Breast epithelium (tissue), 4 donors: ENCODE data around the gene NFIC. TPM values are rescaled to one million over a fixed set of nuclear protein-coding genes. Genes with fewer than 3 reads are reported as not detected.
A peak's percentile ranks its signal among the peaks of the same experiment; 100 is the strongest.

Source experiments
- DNase-seq, 2 donors: peaks; one replicate each; pipeline ENCODE4 v3.0.0-alpha.2; 2019; ENCODE audit warnings: low spot score in 2 of 2
- H3K27ac ChIP-seq, 2 donors: fragments of 200-600 bp; sonication (generic) in 1 of 2; one replicate each; pipeline ENCODE4 v1.5.1; 2016 to 2019; ENCODE audit warnings: mild to moderate bottlenecking in 1 of 2
- H3K27me3 ChIP-seq, 2 donors: fragments of 200-600 bp; sonication (generic) in 1 of 2; one replicate each; pipeline versions ENCODE4 v1.5.1 to v1.6.0; 2017 to 2019; ENCODE audit warnings: control low read depth in 1 of 2, mild to moderate bottlenecking in 1 of 2
- H3K36me3 ChIP-seq: fragments of 200-600 bp; one replicate; pipeline ENCODE4 v1.5.1; 2019
- H3K4me1 ChIP-seq, 2 donors: fragments of 200-600 bp; sonication (generic); one replicate each; pipeline ENCODE4 v1.5.1; 2016 to 2019; ENCODE audit warnings: control low read depth in 1 of 2
- H3K4me3 ChIP-seq, 3 donors: fragments of 200-600 bp; sonication (generic); 1 replicate in 2 of 3; 2 replicates in 1 of 3; pipeline ENCODE4 v1.5.1; 2016 to 2019; ENCODE audit warnings: mild to moderate bottlenecking in 3 of 3, moderate library complexity in 2 of 3
- H3K9me3 ChIP-seq, 2 donors: fragments of 200-600 bp; sonication (generic) in 1 of 2; one replicate each; pipeline ENCODE4 v1.5.1; 2016 to 2019; ENCODE audit warnings: control low read depth in 1 of 2
- POLR2A ChIP-seq: fragments of 450-650 bp; IDR thresholded peaks from one replicate; pipeline ENCODE4 v1.6.1; 2016; ENCODE audit warnings: antibody characterized with exemption, mild to moderate bottlenecking, moderate library complexity
- POLR2AphosphoS5 ChIP-seq, 3 donors: sonication (generic); formaldehyde crosslinking; IDR thresholded peaks; one replicate each; pipeline ENCODE4 v1.6.1; 2017; ENCODE audit warnings: antibody characterized with exemption in 3 of 3
- intact Hi-C: fragments of 100-400 bp; cut with DNase I; formaldehyde crosslinking; loops from one replicate; pipeline ENCODE4 v1.15.1; 2023; ENCODE audit warnings: low total_unique reads
- total RNA-seq, 3 donors: library from RNA; depleted of rRNA; stranded (reverse); fragments of >200 nt; gene quantifications; one replicate each; pipeline ENCODE4 v1.1.0, GENCODE V29; 2016
- TF ChIP-seq, protein P1 (sequence below), 3 donors: fragments of 450-650 bp; IDR thresholded peaks; one replicate each; pipeline ENCODE4 v1.5.1; 2016 to 2017; ENCODE audit warnings: antibody characterized with exemption in 3 of 3, mild to moderate bottlenecking in 3 of 3, moderate library complexity in 3 of 3

NFIC gene
- total RNA-seq, 3 donors from 2014 or later, result 48.9 to 97.8 (median 73.1) TPM

DNA sequence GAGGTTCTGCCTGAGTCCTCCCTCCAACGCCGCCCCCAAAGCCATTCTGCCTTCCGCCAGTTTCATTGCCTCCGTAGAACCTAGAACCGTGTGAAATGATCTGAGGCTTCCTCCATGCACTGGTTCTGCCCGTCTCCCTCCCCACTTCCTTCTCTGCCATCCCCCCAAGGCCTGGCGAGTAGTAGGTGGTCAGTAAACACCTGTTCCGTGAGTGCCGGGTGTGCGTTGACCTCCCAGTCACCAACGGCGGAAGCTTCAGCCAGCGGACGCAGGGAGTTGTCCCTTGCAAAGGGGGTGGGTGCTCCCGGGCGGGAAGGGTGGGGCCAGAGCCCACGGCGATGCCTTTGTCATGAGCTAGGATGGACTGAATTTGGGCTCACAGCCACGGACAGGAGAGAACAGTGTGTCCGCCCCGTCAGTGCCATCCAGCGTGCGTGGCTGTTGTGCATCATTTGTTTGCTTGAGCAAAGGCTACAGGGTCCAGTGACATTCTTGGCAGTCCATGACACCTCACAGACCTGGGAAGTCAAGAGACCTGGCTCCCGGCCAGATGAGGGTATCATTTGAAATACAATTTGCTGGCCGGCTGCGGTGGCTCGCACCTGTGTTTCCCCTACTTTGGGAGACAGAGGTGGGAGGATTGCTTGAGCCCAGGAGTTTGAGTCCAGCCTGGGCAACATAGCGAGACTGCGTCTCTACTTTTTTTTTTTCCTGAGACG is 43.1 kb downstream of the NFIC start:
- TF ChIP-seq POLR2A (no peak), POLR2AphosphoS5 (IDR thresholded peaks at IDR 0.05) (peak in 2 of 3 donors; percentile 39 to 52)
- Histone ChIP-seq H3K36me3 (no peaks in the 10 kb centered on the region), H3K27ac (peak overlapping the region; percentile 92 to 100), H3K9me3 (no peaks in the 10 kb centered on the region), H3K4me1 (peaks cover 15 to 24% of the 10 kb centered on the region in 2 donors), H3K27me3 (no peaks in the 10 kb centered on the region), H3K4me3 (peak overlapping the region; percentile 13 to 56 (median 40))
- intact Hi-C loops, result no loop called here
- DNase-seq, result peak; percentile 84 to 85

DNA sequence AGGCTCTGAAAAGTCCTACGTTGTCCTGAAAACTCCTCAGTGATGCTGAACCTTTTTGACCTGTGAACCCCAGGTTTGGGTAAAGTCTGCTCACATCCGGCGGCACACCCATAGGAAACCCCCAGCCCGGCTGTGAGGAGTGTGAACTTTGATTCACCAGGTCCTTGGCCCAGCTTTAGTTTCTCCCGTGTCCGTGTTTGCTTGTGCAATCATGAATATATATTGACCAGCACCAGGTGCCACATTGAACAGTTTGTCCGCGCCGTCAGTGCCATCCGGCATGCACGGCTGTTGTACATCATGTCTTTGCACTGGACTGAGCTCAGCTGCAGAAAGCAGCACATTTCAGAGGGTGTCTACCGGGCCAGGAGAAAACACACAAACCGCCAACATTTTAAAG is 45.3 kb downstream of the NFIC start:
- H3K4me1 ChIP-seq, result peaks cover 12 to 20% of the 10 kb centered on the region in 2 donors
- no peak overlapping the region for H3K4me3 ChIP-seq
- TF ChIP-seq POLR2AphosphoS5 (IDR thresholded peaks at IDR 0.05) (no peak), POLR2A (no peak)
- TF ChIP-seq, protein P1, sequence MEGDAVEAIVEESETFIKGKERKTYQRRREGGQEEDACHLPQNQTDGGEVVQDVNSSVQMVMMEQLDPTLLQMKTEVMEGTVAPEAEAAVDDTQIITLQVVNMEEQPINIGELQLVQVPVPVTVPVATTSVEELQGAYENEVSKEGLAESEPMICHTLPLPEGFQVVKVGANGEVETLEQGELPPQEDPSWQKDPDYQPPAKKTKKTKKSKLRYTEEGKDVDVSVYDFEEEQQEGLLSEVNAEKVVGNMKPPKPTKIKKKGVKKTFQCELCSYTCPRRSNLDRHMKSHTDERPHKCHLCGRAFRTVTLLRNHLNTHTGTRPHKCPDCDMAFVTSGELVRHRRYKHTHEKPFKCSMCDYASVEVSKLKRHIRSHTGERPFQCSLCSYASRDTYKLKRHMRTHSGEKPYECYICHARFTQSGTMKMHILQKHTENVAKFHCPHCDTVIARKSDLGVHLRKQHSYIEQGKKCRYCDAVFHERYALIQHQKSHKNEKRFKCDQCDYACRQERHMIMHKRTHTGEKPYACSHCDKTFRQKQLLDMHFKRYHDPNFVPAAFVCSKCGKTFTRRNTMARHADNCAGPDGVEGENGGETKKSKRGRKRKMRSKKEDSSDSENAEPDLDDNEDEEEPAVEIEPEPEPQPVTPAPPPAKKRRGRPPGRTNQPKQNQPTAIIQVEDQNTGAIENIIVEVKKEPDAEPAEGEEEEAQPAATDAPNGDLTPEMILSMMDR (IDR thresholded peaks at IDR 0.05), result no peak
- no peaks in the 10 kb centered on the region for H3K27me3 ChIP-seq
- H3K27ac ChIP-seq, result no peak overlapping the region
- no peaks in the 10 kb centered on the region for H3K36me3 ChIP-seq
- DNase-seq, result no peak
- intact Hi-C loops, result no loop called here
- no peaks in the 10 kb centered on the region for H3K9me3 ChIP-seq

DNA sequence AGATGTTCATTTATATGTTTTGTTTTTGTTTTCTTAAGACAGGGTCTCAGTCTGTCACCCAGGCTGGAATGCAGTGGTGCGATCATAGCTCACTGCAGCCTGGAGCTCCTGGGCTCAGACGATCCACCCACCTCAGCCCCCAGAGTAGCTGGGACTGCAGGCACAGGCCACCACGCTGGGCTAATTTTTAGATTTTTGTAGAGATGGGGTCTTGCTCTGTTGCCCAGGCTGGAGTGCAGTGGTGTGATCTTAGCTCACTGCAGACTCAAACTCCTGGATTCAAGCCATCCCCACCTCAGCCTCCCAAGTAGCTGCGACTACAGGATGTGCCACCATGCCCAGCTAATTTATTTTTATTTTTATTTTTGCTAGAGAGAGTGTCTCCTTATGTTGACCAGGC is 45.7 kb downstream of the NFIC start:
- peaks cover 12 to 20% of the 10 kb centered on the region in 2 donors for H3K4me1 ChIP-seq

DNA sequence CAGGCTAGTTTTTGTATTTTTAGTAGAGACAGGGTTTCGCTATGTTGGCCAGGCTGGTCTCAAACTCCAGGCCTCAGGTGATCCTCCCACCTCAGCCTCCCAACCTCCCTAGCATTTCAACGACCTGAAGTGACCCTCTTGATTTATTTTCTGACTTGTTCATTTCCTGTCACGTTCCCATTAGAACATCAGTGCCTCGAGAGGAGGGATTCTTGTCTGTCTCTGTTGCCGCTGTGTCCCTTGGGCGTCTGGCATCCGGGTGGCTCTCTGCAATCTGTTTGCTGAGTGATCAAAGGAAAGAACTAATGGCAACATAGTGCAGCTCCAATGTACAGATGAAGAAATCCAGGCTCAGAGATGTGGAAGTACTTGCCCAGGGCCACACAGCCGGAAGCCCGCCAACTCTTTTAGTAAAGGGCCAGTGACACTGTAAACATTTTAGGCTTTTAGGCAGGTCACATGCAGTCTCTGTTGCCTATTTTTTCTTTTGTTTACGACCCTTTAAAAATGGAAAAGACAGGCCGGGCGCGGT is 47.5 kb downstream of the NFIC start:
- no peak for DNase-seq
- Histone ChIP-seq H3K9me3 (no peaks in the 10 kb centered on the region), H3K27ac (peak overlapping the region in 1 of 2 donors; percentile 44), H3K4me3 (no peak overlapping the region), H3K4me1 (peaks cover 4 to 5% of the 10 kb centered on the region in 2 donors), H3K27me3 (no peaks in the 10 kb centered on the region), H3K36me3 (no peaks in the 10 kb centered on the region)
- intact Hi-C loops, result no loop called here
- TF ChIP-seq POLR2AphosphoS5 (IDR thresholded peaks at IDR 0.05) (no peak), POLR2A (no peak)
- TF ChIP-seq, protein P1 (IDR thresholded peaks at IDR 0.05), result no peak

More for the DNA sequence above, 45.7 kb downstream of the NFIC start:
- Histone ChIP-seq H3K36me3 (no peaks in the 10 kb centered on the region), H3K27me3 (no peaks in the 10 kb centered on the region), H3K27ac (peak overlapping the region in 1 of 2 donors; percentile 33), H3K4me3 (no peak overlapping the region), H3K9me3 (no peaks in the 10 kb centered on the region)
- intact Hi-C loops, result no loop called here
- TF ChIP-seq POLR2AphosphoS5 (IDR thresholded peaks at IDR 0.05) (no peak), POLR2A (no peak)
- TF ChIP-seq, protein P1 (IDR thresholded peaks at IDR 0.05), result no peak
- DNase-seq, result no peak

DNA sequence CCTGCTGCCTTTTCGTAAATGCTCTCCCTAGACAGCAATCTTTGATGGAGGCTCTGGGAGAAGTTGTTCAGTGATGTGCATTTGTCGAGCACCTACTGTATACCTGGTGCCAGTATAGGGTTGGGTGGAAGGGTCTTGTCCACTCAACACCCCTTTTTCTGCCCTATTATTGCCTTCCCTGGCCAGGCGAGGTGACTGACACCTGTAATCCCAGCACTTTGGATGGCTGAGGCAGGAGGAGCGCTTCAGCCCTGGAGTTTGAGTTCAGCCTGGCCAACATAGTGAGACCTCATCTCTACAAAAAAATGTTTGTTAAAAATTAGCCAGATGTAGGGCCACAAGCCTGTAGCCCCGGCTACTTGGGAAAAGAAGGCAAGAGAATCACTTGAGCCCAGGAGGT is 49.3 kb downstream of the NFIC start:
- Histone ChIP-seq H3K27me3 (no peaks in the 10 kb centered on the region), H3K36me3 (no peaks in the 10 kb centered on the region), H3K9me3 (no peaks in the 10 kb centered on the region), H3K4me3 (no peak overlapping the region), H3K27ac (no peak overlapping the region), H3K4me1 (no peaks in the 10 kb centered on the region)
- no peak for TF ChIP-seq POLR2A
- no peak for TF ChIP-seq POLR2AphosphoS5 (IDR thresholded peaks at IDR 0.05)
- TF ChIP-seq, protein P1 (IDR thresholded peaks at IDR 0.05), result no peak
- intact Hi-C loops, result no loop called here
- no peak for DNase-seq
